Ectodermal cell (in vitro differentiated cells): ENCODE data around the gene KRTAP10-8.
"Not testable (repeated sequence)": the region's sequence is repeated elsewhere in the genome, so short reads cannot be mapped to it uniquely, and the experiment has no call there.

Source experiments
- H3K27ac ChIP-seq: 2 replicates; pipeline ENCODE4 v1.7.0; 2013; ENCODE audit warnings: mild to moderate bottlenecking, low read depth, low read length; ENCODE audit not compliant: insufficient read depth, poor library complexity, severe bottlenecking
- H3K27me3 ChIP-seq: 2 replicates; pipeline ENCODE4 v1.7.0; 2013; ENCODE audit warnings: mild to moderate bottlenecking, low read length; ENCODE audit not compliant: insufficient read depth, control insufficient read depth, poor library complexity, severe bottlenecking
- H3K36me3 ChIP-seq: one replicate; pipeline ENCODE4 v1.7.0; 2013; ENCODE audit warnings: low read length; ENCODE audit not compliant: control insufficient read depth, insufficient read depth
- H3K4me1 ChIP-seq: one replicate; pipeline ENCODE4 v1.7.0; 2013; ENCODE audit warnings: low read length; ENCODE audit not compliant: control insufficient read depth, insufficient read depth
- H3K4me3 ChIP-seq: 2 replicates; pipeline ENCODE4 v1.7.0; 2013; ENCODE audit warnings: low read depth, low read length, control low read depth; ENCODE audit not compliant: insufficient read depth
- H3K9me3 ChIP-seq: 2 replicates; pipeline ENCODE4 v1.7.0; 2013; ENCODE audit warnings: mild to moderate bottlenecking, low read length, moderate library complexity; ENCODE audit not compliant: control insufficient read depth
- WGBS, 2 experiments: methylation state at CpG; one replicate each; pipeline ENCODE4 v1.1.7; 2013; ENCODE audit warnings: missing lambda C conversion rate in 2 of 2; 5-methylcytosine and 5-hydroxymethylcytosine counted together

Gene KRTAP10-8

GRCh38 chr21:44632067-44632466 lies 20.2 kb downstream of the KRTAP10-8 start:
- Histone ChIP-seq H3K4me3 (no peak overlapping the region), H3K4me1 (peaks cover 13% of the 10 kb centered on the region), H3K27ac (no peak overlapping the region), H3K9me3 (no peaks in the 10 kb centered on the region), H3K27me3 (no peaks in the 10 kb centered on the region), H3K36me3 (no peaks in the 10 kb centered on the region)
- WGBS, 2 experiments, result 100% methylated on average over 1 of the region's 1 CpG; no CpG with 5 or more reads in 1 of the 2 experiments

GRCh38 chr21:44636209-44637017 lies 24.5 kb downstream of the KRTAP10-8 start:
- Histone ChIP-seq H3K36me3 (no peaks in the 10 kb centered on the region), H3K4me3 (no peak overlapping the region), H3K27me3 (no peaks in the 10 kb centered on the region), H3K4me1 (peaks cover 12% of the 10 kb centered on the region), H3K9me3 (no peaks in the 10 kb centered on the region), H3K27ac (no peak overlapping the region)
- WGBS, 2 experiments, result 92 to 95% methylated on average over 15 of the region's 15 CpGs

GRCh38 chr21:44637018-44637850 lies 25.4 kb downstream of the KRTAP10-8 start, which contains the start of gene KRTAP10-10:
Gene KRTAP10-10 (plus strand): TSS chr21:44637356. CDS start chr21:44637418, 62 bp downstream.
- H3K9me3 ChIP-seq, result no peaks in the 10 kb centered on the region
- H3K4me1 ChIP-seq, result peaks cover 12% of the 10 kb centered on the region
- no peaks in the 10 kb centered on the region for H3K27me3 ChIP-seq
- H3K27ac ChIP-seq, result no peak within 1 kb of the TSS
- H3K4me3 ChIP-seq, result no peak within 1 kb of the TSS
- WGBS, 2 experiments, result 72 to 75% methylated on average over 21 of the region's 21 CpGs
- no peaks in the 10 kb centered on the region for H3K36me3 ChIP-seq

GRCh38 chr21:44637851-44638348 lies 26.0 kb downstream of the KRTAP10-8 start:
- not testable (repeated sequence) for H3K27ac ChIP-seq, H3K27me3 ChIP-seq, H3K36me3 ChIP-seq, H3K9me3 ChIP-seq, H3K4me3 ChIP-seq
- peaks cover 12% of the 10 kb centered on the region for H3K4me1 ChIP-seq
- WGBS, 2 experiments, result 81 to 83% methylated on average over 7 to 8 of the region's 12 CpGs

- not testable (repeated sequence) for H3K27me3 ChIP-seq, H3K36me3 ChIP-seq, H3K27ac ChIP-seq, H3K4me3 ChIP-seq, H3K9me3 ChIP-seq
- H3K4me1 ChIP-seq, result peaks cover 12% of the 10 kb centered on the region
- 91 to 95% methylated on average over 19 to 20 of the region's 21 CpGs for WGBS, 2 experiments
Observed at GRCh38 chr21:44638506-44639330, 26.8 kb downstream of the KRTAP10-8 start.

GRCh38 chr21:44639331-44639655 lies 27.4 kb downstream of the KRTAP10-8 start:
- H3K27me3 ChIP-seq, result no peaks in the 10 kb centered on the region
- H3K36me3 ChIP-seq, result no peaks in the 10 kb centered on the region
- 96% methylated on average over 12 of the region's 12 CpGs for WGBS, 2 experiments

GRCh38 chr21:44640761-44641160 lies 28.9 kb downstream of the KRTAP10-8 start:
- no peak overlapping the region for H3K4me3 ChIP-seq
- H3K27me3 ChIP-seq, result no peaks in the 10 kb centered on the region
- peaks cover 2% of the 10 kb centered on the region for H3K9me3 ChIP-seq
- peaks cover 12% of the 10 kb centered on the region for H3K4me1 ChIP-seq
- 93 to 94% methylated on average over 5 of the region's 5 CpGs for WGBS, 2 experiments
- no peaks in the 10 kb centered on the region for H3K36me3 ChIP-seq
- H3K27ac ChIP-seq, result no peak overlapping the region

More at GRCh38 chr21:44639331-44639655, 27.4 kb downstream of the KRTAP10-8 start:
- Histone ChIP-seq H3K4me3 (no peak overlapping the region), H3K9me3 (peaks cover 2% of the 10 kb centered on the region), H3K27ac (no peak overlapping the region), H3K4me1 (peaks cover 12% of the 10 kb centered on the region)

- no peak overlapping the region for H3K4me3 ChIP-seq
- H3K27ac ChIP-seq, result no peak overlapping the region
- no peaks in the 10 kb centered on the region for H3K36me3 ChIP-seq
- no peaks in the 10 kb centered on the region for H3K27me3 ChIP-seq
- WGBS, 2 experiments, result 81 to 86% methylated on average over 14 of the region's 14 CpGs
- peaks cover 2% of the 10 kb centered on the region for H3K9me3 ChIP-seq
- H3K4me1 ChIP-seq, result peaks cover 11% of the 10 kb centered on the region
Observed at GRCh38 chr21:44643741-44644310, 31.9 kb downstream of the KRTAP10-8 start.

GRCh38 chr21:44644878-44645277 lies 33.0 kb downstream of the KRTAP10-8 start:
- 80 to 88% methylated on average over 2 of the region's 2 CpGs for WGBS, 2 experiments
- H3K4me3 ChIP-seq, result no peak overlapping the region
- H3K27ac ChIP-seq, result no peak overlapping the region
- H3K27me3 ChIP-seq, result no peaks in the 10 kb centered on the region
- H3K9me3 ChIP-seq, result peaks cover 2% of the 10 kb centered on the region
- H3K36me3 ChIP-seq, result no peaks in the 10 kb centered on the region
- H3K4me1 ChIP-seq, result peaks cover 11% of the 10 kb centered on the region
